Keratinocyte (primary cell): Measurements from ENCODE around the gene MAGI2.

Experiments used
- CTCF ChIP-seq, 3 experiments: IDR thresholded peaks in 1 of 3; conservative IDR thresholded peaks in 1 of 3; optimal IDR thresholded peaks in 1 of 3; 2 replicates in 2 of 3; 3 replicates in 1 of 3; pipeline versions ENCODE3 to v1.5.1; 2011; ENCODE audit warnings: low read length in 3 of 3, mild to moderate bottlenecking in 3 of 3, moderate library complexity in 2 of 3, control low read depth in 1 of 3, inconsistent platforms in 1 of 3; ENCODE audit not compliant: insufficient read depth in 2 of 3; ENCODE audit errors: extremely low read depth in 1 of 3
- EZH2 ChIP-seq: IDR thresholded peaks from one replicate; pipeline ENCODE4 v1.6.1; 2012; ENCODE audit warnings: inconsistent platforms, mild to moderate bottlenecking, low read length, moderate library complexity

- no peak for TF ChIP-seq CTCF (optimal IDR thresholded peaks at IDR 0.05 in 1 of 3, IDR thresholded peaks at IDR 0.05 in 1 of 3, conservative IDR thresholded peaks at IDR 0.05 in 1 of 3; ENCODE audit: extremely low read depth in 1 of 3, insufficient read depth in 2 of 3, low read length in 3 of 3)
- no peak for TF ChIP-seq EZH2
These were observed 763.3 kb downstream of the MAGI2 start for GRCh38 chr7:78690174-78690573.
